Measurements from ENCODE around the gene LCN10.

Gene LCN10

DNA sequence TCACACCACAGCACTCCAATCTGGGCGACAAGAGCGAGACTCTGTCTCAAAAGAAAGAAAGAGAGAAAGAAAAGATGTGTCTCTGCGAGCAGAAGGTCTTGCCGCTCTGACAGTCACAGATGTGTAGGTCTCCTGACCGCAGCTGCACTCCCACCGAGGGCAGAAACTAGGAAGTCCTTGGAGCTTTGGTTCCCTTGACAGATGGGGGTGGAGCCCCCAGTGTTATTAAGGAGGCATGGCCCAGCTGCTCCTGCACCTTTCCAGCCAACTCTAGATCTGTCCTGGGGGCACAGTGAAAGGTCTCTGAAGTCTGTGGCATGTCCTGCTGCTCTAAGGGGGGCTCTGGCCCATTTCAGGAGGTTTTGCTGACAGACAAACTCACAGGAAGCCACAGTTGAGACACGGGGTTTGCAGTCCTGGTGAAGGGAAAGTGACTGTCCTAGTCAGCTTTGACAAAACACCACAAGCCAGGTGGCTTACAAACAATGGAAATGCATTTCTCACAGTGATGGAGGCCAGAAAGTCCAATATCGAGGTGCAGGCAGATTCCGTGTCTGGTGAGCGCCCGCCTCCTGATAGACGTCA is 39.4 kb downstream of the LCN10 start:
- Histone ChIP-seq H3K4me3 (ENCODE audit: low read depth in 1 of 2, low read length in 2 of 2) (no peak overlapping the region), H3K36me3 (ENCODE audit: insufficient read depth, low read length) (no peaks in the 10 kb centered on the region), H3K27ac (ENCODE audit: low read depth, low read length) (no peak overlapping the region), H3K9ac (ENCODE audit: low read length) (no peak overlapping the region), H3K9me3 (ENCODE audit: low read length) (no peaks in the 10 kb centered on the region), H3K27me3 (ENCODE audit: control insufficient read depth in 1 of 2, insufficient read depth in 2 of 2, low read length in 2 of 2) (no peaks in the 10 kb centered on the region), H3K4me1 (ENCODE audit: insufficient read depth, low read length) (no peaks in the 10 kb centered on the region)

DNA sequence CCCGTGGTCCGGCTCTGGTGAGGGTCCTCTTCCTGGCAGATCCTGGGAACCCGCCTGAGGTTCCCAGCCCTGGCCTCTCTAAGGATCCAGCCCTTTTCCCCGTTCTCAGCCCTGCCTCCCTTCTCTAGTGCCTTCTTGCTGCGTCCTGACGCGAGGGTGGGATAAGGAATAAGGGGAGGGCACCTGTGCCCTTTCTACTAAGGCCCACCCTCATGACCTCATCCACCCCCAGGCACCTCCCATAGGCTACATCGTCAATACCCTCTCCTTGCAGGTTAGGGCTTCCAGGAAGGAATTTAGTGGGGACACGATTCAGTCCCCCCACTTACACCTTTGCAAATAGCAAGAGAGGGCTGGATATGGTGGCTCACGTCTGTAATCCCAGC is 41.1 kb downstream of the LCN10 start:
- H3K9ac ChIP-seq (ENCODE audit: low read length) = no peak overlapping the region
- no peak overlapping the region for H3K4me3 ChIP-seq (ENCODE audit: low read depth in 1 of 2, low read length in 2 of 2)
- no peaks in the 10 kb centered on the region for H3K4me1 ChIP-seq (ENCODE audit: insufficient read depth, low read length)

DNA sequence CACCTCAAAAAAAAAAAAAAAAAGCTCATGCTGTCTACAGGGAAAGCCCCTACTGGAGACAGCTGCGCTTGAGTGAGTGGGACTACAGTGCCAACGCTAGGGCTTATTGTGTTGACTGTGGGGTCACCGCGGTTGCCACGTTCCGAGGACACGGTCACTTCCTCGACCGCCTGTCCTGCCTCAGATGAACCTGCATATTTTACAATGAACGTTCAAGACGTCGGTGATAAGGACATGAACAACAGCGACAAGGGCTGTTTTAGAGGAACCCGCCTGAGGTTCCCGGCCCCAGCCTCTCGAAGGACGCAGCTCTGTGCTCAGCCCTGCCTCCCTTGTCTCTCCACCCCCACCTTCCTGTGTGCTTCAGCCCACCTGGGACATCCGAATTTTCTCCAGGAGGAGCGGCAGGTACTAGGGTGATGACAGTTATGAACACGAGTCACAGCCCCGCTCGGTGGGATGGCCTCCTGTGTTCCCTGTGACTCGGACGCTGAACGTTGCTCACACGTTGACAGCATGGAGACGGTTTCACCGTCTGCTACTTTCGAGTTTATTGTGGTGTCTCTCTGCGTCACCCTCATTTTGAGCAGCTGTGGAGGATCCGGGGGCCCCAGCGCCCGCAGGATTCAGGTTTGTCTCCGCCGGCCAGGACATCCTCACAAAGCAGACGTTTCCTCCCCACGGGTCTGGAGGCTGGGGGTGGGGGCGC is 41.6 kb downstream of the LCN10 start:
- Histone ChIP-seq H3K9ac (ENCODE audit: low read length) (no peak overlapping the region), H3K27me3 (ENCODE audit: control insufficient read depth in 1 of 2, insufficient read depth in 2 of 2, low read length in 2 of 2) (no peaks in the 10 kb centered on the region), H3K4me3 (ENCODE audit: low read depth in 1 of 2, low read length in 2 of 2) (no peak overlapping the region), H3K9me3 (ENCODE audit: low read length) (no peaks in the 10 kb centered on the region), H3K27ac (ENCODE audit: low read depth, low read length) (no peak overlapping the region), H3K36me3 (ENCODE audit: insufficient read depth, low read length) (no peaks in the 10 kb centered on the region), H3K4me1 (ENCODE audit: insufficient read depth, low read length) (no peaks in the 10 kb centered on the region)

More for the DNA sequence above, 41.1 kb downstream of the LCN10 start:
- no peak overlapping the region for H3K27ac ChIP-seq (ENCODE audit: low read depth, low read length)
- H3K36me3 ChIP-seq (ENCODE audit: insufficient read depth, low read length) = no peaks in the 10 kb centered on the region
- no peaks in the 10 kb centered on the region for H3K27me3 ChIP-seq (ENCODE audit: control insufficient read depth in 1 of 2, insufficient read depth in 2 of 2, low read length in 2 of 2)
- no peaks in the 10 kb centered on the region for H3K9me3 ChIP-seq (ENCODE audit: low read length)

DNA sequence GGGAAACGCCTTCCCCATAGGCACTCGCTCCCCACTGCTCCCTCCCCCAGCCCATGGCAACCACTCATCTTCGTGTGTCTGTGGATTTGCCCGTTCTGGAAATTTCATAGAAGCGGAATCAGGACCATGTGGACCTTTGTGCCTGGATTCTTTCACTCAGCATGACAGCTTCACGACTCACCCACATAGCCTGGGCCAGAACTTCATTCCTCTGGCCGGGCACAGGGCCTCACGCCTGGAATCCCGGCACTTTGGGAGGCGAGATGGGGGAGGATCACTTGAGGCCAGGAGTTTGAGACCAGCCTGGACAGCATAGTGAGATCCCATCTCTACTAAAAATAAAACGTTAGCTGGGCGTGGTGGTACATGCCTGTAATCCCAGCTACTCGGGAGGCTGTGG is 42.4 kb downstream of the LCN10 start:
- Histone ChIP-seq H3K27me3 (ENCODE audit: control insufficient read depth in 1 of 2, insufficient read depth in 2 of 2, low read length in 2 of 2) (no peaks in the 10 kb centered on the region), H3K9me3 (ENCODE audit: low read length) (no peaks in the 10 kb centered on the region), H3K9ac (ENCODE audit: low read length) (no peak overlapping the region), H3K4me3 (ENCODE audit: low read depth in 1 of 2, low read length in 2 of 2) (no peak overlapping the region), H3K4me1 (ENCODE audit: insufficient read depth, low read length) (peaks cover 5% of the 10 kb centered on the region), H3K27ac (ENCODE audit: low read depth, low read length) (no peak overlapping the region), H3K36me3 (ENCODE audit: insufficient read depth, low read length) (no peaks in the 10 kb centered on the region)

DNA sequence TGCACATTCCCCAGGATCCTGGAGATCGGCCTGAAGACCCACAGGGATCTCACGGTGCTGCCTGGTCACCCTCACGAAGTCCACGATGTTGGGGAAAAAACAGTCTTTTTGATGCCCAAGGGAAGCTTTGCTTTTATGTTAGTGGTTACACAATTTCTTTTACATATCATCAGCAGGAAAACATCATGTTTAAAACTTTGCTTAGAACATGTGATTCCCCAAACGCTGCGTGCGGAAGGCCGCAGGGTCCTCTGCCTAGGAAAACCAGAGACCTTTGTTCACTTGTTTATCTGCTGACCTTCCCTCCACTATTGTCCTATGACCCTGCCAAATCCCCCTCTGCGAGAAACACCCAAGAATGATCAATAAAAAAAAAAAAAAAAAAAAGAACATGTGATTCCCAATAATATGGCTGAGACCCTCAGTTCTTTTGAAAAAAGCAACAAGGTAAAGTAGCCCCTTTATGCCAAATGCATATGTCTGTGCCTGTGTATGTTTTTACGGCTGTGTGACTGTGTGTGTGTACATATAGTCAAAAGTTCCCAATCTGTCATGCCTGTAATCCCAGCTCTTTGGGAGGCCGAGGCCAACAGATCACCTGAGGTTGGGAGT is 44.0 kb downstream of the LCN10 start:
- Histone ChIP-seq H3K36me3 (ENCODE audit: insufficient read depth, low read length) (no peaks in the 10 kb centered on the region), H3K27me3 (ENCODE audit: control insufficient read depth in 1 of 2, insufficient read depth in 2 of 2, low read length in 2 of 2) (no peaks in the 10 kb centered on the region), H3K9me3 (ENCODE audit: low read length) (no peaks in the 10 kb centered on the region), H3K4me1 (ENCODE audit: insufficient read depth, low read length) (peaks cover 5% of the 10 kb centered on the region), H3K9ac (ENCODE audit: low read length) (no peak overlapping the region), H3K27ac (ENCODE audit: low read depth, low read length) (no peak overlapping the region), H3K4me3 (ENCODE audit: low read depth in 1 of 2, low read length in 2 of 2) (no peak overlapping the region)

DNA sequence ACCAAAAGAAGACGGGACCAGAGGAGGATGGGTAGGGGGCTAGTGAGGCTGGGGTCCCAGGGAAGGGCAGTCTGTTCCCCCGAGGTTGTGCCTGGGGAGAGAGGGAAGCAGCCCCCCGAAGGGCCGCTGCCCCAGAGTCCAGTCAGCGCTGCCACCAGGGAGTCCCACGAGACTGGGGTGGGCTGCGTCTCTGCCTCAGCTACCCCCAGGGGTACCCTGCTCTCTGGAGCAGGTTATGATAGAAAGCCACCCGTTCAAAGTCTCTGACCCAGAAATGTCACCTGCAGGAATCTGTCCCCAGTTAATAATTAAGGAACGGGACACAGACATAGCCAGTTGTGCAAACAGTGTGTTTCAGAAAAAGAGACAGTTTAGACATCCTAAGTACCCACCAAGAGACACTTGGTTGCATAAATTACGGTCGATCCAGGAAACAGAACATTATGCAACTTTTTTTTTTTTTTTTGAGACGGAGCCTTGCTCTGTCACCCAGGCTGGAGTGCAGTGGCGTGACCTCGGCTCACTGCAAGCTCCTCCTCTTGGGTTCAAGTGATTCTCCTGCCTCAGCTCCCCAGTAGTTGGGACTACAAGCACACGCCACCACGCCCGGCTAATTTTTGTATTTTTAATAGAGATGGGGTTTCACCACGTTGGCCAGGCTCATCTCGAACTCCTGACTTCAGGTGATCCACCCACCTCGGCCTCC is 44.8 kb downstream of the LCN10 start:
- Histone ChIP-seq H3K27ac (ENCODE audit: low read depth, low read length) (no peak overlapping the region), H3K27me3 (ENCODE audit: control insufficient read depth in 1 of 2, insufficient read depth in 2 of 2, low read length in 2 of 2) (no peaks in the 10 kb centered on the region), H3K36me3 (ENCODE audit: insufficient read depth, low read length) (no peaks in the 10 kb centered on the region), H3K9me3 (ENCODE audit: low read length) (no peaks in the 10 kb centered on the region), H3K4me3 (ENCODE audit: low read depth in 1 of 2, low read length in 2 of 2) (no peak overlapping the region), H3K9ac (ENCODE audit: low read length) (no peak overlapping the region), H3K4me1 (ENCODE audit: insufficient read depth, low read length) (peaks cover 5% of the 10 kb centered on the region)

DNA sequence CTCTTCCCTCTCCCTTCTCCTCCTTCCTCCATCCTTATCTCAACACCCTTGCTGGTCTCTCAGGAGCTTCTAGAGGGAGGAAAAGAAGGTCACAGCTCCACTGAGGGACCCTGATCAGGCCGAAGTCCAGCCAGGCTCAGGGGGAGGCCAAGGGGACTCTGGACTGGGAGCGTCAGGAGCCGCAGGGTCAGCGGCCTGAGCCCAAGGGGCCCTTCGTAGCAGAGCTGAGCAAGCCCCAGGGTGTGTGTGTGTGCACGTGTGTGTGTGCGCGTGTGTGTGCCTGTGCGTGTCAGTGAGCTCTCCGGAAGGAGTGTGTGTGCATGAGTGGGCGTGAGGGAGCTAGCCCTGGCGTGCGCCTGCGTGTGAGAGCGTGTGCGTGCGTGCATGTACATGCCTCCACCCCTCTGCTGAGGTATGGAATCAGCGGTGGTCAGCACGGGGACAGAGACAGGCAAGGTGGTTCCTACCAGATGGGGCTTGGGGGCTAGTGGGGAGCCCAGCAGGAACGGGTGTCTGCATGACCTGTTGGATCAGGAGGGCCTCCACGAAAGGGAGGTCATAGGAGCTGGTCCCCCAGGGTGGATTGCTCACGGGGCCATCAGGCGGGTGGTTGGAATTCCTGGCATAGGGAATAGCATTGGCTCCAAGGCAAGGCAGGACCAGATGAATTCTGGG is 45.5 kb downstream of the LCN10 start:
- Histone ChIP-seq H3K9me3 (ENCODE audit: low read length) (no peaks in the 10 kb centered on the region), H3K4me3 (ENCODE audit: low read depth in 1 of 2, low read length in 2 of 2) (no peak overlapping the region), H3K27me3 (ENCODE audit: control insufficient read depth in 1 of 2, insufficient read depth in 2 of 2, low read length in 2 of 2) (no peaks in the 10 kb centered on the region), H3K36me3 (ENCODE audit: insufficient read depth, low read length) (no peaks in the 10 kb centered on the region), H3K4me1 (ENCODE audit: insufficient read depth, low read length) (peaks cover 5% of the 10 kb centered on the region), H3K27ac (ENCODE audit: low read depth, low read length) (no peak overlapping the region), H3K9ac (ENCODE audit: low read length) (no peak overlapping the region)

DNA sequence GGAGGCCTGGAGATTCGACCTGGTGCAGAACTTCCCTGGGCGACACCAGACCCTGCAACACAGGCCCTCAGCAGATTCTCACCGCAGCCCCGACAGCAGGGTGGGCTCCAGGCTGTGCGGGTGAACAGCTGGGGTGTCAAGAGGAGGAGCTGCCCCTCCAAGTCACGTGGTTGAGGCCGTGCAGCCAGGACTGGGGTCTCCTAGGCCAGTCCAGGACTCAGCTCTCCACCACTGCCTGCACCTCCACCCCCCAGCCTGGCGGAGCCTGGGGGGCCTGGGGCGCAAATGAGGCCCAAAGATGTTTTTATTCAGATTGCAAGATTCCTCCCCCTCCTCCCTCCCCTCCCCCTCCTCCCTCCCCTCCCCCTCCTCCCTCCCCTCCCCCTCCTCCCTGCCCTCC is 46.2 kb downstream of the LCN10 start:
- Histone ChIP-seq H3K27me3 (ENCODE audit: control insufficient read depth in 1 of 2, insufficient read depth in 2 of 2, low read length in 2 of 2) (no peaks in the 10 kb centered on the region), H3K4me3 (ENCODE audit: low read depth in 1 of 2, low read length in 2 of 2) (no peak overlapping the region), H3K36me3 (ENCODE audit: insufficient read depth, low read length) (no peaks in the 10 kb centered on the region), H3K9me3 (ENCODE audit: low read length) (no peaks in the 10 kb centered on the region), H3K9ac (ENCODE audit: low read length) (no peak overlapping the region), H3K27ac (ENCODE audit: low read depth, low read length) (no peak overlapping the region), H3K4me1 (ENCODE audit: insufficient read depth, low read length) (peaks cover 5% of the 10 kb centered on the region)

DNA sequence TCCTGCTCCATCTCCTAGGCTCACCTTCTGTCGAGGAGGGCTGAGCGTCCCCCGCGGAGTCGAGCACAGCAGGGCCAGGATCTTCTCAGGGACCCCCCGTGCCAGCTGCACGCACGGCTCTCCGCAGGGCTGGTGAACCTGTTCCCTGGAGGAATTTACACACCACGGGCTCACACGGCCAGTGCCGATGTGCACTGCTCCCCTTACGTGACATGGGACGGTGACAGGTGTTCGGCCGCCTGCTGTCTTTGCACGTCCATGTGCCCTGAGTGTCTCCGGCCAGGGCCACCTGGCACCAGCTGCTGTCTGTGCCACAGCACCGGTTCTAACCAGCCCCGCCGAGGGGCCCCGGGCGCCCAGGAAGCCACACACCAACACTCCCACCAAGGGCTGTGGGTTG is 46.8 kb downstream of the LCN10 start:
- H3K27ac ChIP-seq (ENCODE audit: low read depth, low read length) = no peak overlapping the region
- H3K4me1 ChIP-seq (ENCODE audit: insufficient read depth, low read length) = peaks cover 9% of the 10 kb centered on the region
- H3K4me3 ChIP-seq (ENCODE audit: low read depth in 1 of 2, low read length in 2 of 2) = no peak overlapping the region
- no peaks in the 10 kb centered on the region for H3K27me3 ChIP-seq (ENCODE audit: control insufficient read depth in 1 of 2, insufficient read depth in 2 of 2, low read length in 2 of 2)
- no peaks in the 10 kb centered on the region for H3K36me3 ChIP-seq (ENCODE audit: insufficient read depth, low read length)
- no peak overlapping the region for H3K9ac ChIP-seq (ENCODE audit: low read length)
- H3K9me3 ChIP-seq (ENCODE audit: low read length) = no peaks in the 10 kb centered on the region

DNA sequence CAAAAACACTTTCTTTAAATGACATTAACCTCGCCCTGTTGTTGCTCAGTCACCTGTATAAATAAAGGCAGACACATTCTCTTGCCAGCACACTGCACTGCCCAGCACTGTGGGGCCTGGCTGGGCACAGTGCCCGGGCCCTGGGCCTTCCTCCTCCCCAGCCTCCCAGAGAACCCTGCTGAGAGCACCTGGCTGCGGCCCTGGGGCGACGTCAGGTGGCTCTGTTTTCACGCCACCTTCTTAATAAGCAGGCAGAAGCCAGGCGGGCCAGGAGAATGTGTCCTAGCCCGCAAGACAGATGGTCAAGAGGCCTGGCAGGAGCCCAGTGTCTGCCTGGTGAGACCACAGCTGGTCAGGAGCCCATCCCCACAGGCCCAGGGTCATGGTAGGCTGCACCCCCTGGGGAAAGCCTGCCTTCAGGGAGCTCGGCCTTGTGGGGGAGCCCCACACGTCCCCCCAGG is 47.3 kb downstream of the LCN10 start:
- Histone ChIP-seq H3K36me3 (ENCODE audit: insufficient read depth, low read length) (no peaks in the 10 kb centered on the region), H3K4me1 (ENCODE audit: insufficient read depth, low read length) (peaks cover 13% of the 10 kb centered on the region), H3K4me3 (ENCODE audit: low read depth in 1 of 2, low read length in 2 of 2) (no peak overlapping the region), H3K9ac (ENCODE audit: low read length) (no peak overlapping the region), H3K9me3 (ENCODE audit: low read length) (no peaks in the 10 kb centered on the region), H3K27me3 (ENCODE audit: control insufficient read depth in 1 of 2, insufficient read depth in 2 of 2, low read length in 2 of 2) (no peaks in the 10 kb centered on the region), H3K27ac (ENCODE audit: low read depth, low read length) (no peak overlapping the region)

DNA sequence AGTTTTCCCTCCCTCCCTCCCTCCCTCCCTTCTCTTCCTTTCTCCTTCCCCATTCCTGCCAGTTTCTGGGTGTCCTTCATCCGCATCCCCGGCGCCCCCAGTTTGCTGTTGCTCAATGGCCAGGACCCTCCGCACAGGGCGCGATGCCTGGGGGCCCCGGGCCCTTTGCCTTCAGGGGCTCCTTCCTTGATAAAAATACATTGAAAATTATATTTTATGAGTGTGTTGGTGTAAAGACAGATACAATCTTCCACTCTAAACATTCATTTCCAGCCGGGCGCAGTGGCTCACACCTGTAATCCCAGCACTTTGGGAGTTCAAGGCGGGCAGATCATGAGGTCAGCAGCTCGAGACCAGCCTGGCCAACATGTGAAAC is 47.9 kb downstream of the LCN10 start:
- no peak overlapping the region for H3K9ac ChIP-seq (ENCODE audit: low read length)
- H3K36me3 ChIP-seq (ENCODE audit: insufficient read depth, low read length) = no peaks in the 10 kb centered on the region
- H3K27me3 ChIP-seq (ENCODE audit: control insufficient read depth in 1 of 2, insufficient read depth in 2 of 2, low read length in 2 of 2) = no peaks in the 10 kb centered on the region
- H3K27ac ChIP-seq (ENCODE audit: low read depth, low read length) = no peak overlapping the region
- peaks cover 19% of the 10 kb centered on the region for H3K4me1 ChIP-seq (ENCODE audit: insufficient read depth, low read length)
- H3K4me3 ChIP-seq (ENCODE audit: low read depth in 1 of 2, low read length in 2 of 2) = no peak overlapping the region
- no peaks in the 10 kb centered on the region for H3K9me3 ChIP-seq (ENCODE audit: low read length)

Measured in muscle layer of colon (tissue), 2 donors.